Fibroblast of skin of right quadriceps (primary cell): Measurements from ENCODE around the gene MFNG.

Experiments
- DNase-seq: peaks from one replicate; pipeline ENCODE4 v3.0.0-alpha.2; 2013

The MFNG gene

GRCh38 chr22:37420686-37421467 lies 65.3 kb downstream of the MFNG start:
- DNase-seq = peak; percentile 31

- DNase-seq = no peak
Measured at GRCh38 chr22:37419969-37420685, 66.1 kb downstream of the MFNG start.

GRCh38 chr22:37419370-37419968 lies 66.7 kb downstream of the MFNG start:
- no peak for DNase-seq
